Hepatocyte (in vitro differentiated cells): ENCODE results near the gene TEX19.

ENCODE experiments used
- CTCF ChIP-seq: fragments of 200-600 bp; sonication (generic); IDR thresholded peaks from 2 replicates; pipeline ENCODE4 v1.5.1; 2016; ENCODE audit warnings: antibody characterized with exemption, mild to moderate bottlenecking; ENCODE audit not compliant: poor library complexity
- EZH2 ChIP-seq: fragments of 200-600 bp; sonication (generic); IDR thresholded peaks from 2 replicates; pipeline ENCODE4 v1.6.1; 2016; ENCODE audit warnings: antibody characterized with exemption, mild to moderate bottlenecking, borderline replicate concordance
- EZH2phosphoT487 ChIP-seq: fragments of 200-600 bp; sonication (generic); IDR thresholded peaks from one replicate; pipeline ENCODE4 v1.6.1; 2018; ENCODE audit warnings: antibody characterized with exemption, mild to moderate bottlenecking, low read depth, moderate library complexity; ENCODE audit not compliant: unreplicated experiment, severe bottlenecking

DNA sequence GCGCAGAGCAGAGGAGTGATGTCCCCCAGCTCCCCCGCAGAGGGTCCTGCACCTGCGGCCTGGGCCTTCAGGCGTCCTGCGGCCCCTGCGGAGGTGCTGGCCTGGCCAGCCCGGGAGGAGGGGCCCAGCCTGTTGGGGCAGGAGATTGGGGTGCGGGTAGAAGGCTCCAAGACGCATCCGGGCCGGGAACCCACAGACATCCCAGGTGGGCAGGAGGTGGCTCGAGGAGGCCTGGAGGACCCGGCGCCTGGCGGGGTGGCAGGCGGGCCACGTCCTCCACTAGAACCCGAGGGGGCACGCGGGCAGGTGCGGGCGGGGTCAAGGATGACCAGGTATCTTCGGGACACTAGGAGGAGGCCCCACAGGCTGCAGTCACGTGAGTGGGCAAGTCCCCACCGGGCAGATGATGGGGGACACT is 24.8 kb upstream of the TEX19 start:
- TF ChIP-seq EZH2phosphoT487 (no peak), EZH2 (no peak), CTCF (no peak)
